Endometrium (tissue), 2 donors: Measurements from ENCODE around the gene TMEM184B.

Experiments used
- FAIRE-seq: peaks from 2 replicates; lab custom pipeline; 2012; peaks lifted over from hg19 to GRCh38; lab: Jason Lieb, UNC
- donor health status: control.
- donor health status: control.

Gene TMEM184B

DNA sequence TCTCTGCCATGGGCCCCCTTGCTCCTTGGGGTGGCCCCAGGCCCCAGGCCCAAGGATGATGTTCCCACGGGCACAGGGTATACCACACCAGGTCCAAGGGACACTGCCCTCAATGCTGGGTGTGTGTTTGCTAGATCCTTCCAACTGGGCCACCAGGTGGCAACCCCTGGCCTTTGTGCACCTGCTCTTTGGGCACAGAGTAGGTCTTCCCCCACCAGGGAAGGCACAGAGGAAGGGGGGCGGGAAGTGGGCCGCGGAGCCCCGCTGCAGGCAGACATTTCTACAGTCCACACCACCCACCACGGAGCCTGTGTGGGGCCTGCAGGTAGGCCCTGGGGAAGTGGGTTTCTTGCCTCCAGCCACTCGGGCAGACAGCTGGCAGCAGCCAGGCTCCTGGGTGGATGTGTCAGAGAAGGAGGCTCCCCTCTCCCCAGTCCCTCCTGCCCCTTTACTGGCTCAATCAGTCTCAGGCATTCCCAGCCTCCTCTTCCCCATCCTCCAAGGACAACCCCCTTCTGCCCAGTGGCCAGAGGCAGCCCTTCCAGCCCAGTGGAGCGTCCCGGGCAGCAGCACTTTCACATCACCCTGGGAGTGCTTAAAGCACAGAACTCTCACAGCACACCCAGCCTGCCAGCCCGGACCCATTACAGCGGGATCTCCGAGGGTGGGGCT is 49.4 kb downstream of the TMEM184B start:
- FAIRE-seq = no peak

DNA sequence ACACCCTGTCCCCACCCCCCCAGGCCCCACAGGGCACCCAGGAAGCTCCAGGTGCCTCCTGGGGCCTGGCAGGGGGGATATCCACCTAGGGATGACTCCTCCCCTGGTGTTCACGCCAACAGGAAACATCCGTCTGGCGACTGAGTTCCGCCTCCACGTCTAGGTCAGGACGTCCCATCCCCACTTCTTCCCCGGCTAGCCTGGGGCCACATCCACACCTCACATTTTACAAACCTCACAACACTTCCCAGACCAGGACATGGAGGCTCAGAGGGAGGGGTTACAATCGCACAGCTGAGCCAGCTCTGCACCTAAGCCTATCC is 50.1 kb downstream of the TMEM184B start:
- FAIRE-seq = no peak

DNA sequence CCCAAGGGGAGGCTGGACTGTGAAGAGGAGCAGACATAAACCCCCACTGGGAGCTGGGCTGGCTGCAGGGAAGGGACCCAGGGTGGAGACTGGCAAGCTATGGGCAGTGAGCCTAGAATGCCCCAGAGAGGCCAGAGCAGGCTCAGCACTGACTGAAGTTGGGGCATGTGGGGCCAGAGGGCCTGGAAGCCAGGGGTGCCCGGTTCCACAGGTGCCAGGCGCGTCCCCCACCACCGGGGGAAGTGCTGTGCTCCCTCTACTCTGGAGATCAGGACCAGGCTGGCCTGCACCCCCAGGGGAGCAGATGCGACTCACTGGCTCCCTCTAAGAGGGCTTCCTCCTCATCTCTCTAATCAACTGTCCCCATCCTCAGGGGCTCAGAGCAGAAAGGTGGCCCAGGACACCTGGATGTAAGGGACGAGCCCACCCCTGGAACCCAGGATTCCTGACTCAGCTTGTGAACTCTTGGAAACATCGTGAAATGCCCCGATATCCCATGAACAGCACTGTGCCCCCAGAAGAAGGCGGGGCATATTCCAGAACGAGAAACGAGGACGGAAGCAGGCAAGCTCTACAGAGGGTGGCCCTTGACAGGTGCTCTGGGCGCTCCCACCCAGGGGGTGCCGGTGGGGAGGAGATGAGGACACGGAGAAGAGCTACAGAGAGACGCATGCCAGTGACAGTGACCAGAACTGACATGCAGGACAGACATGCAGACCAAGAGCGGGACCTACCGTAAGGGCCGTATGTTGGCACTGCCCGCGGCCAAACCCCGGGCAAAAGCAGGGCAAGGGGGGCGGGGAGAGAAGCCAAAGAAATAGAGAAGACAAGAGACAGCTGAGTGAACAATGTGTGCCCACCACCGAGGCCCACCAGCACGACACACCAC is 50.7 kb downstream of the TMEM184B start:
- FAIRE-seq = no peak

DNA sequence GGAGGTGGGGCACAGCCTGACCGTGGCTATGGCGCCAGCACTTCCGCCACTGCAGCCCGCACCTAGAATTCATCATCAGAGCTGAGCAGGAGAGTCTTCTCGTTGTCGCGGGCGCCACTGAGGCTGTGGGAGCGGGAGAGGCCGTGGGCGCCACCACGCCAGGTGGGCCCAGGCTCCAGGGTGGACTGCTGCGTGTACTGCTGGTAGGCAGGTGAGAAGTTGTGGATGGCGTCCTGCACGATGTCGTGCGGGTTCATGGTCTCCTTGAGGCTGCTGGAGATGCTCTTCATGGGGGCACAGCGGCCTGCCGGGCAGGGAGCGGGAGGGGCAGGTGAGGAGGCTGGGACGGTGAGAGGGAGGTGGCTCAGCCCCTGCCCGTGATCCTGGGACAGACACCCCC is 51.4 kb downstream of the TMEM184B start:
- FAIRE-seq = no peak

DNA sequence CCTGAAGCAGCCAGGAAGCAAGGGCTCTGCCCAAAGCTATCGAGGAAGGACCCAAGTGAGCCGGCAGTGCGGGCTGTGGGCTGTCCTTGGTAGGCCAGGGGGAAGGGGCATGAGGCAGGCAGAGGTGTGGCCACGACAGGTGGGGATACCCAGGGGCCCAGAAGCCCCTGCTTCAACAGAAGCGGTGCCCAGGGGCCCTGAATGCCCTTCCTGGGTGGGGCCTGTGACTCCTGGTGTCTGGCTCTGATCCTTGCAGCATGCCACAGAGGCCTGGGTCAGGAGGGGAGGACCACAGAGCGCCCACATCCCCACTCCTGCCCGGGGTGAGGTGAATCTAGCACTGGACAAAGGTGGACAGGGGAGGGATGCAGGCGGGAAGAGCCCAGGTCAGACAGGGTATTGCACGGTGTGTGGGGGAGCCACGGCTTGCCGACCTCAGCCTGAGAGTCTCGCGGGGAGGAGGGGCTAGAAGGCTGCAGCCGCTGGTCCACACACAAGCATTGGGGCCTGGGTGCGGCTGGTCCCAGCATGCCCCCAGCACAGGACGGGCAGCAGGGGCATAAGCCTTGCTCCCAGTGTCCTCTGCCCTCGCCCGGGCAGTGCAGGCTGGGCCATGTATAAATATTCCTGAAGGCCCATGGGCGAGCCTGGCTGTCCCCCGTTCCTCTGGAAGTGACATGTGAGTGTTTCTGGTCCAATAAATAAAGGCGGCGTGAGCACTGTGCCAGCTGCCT is 52.0 kb downstream of the TMEM184B start:
- no peak for FAIRE-seq

DNA sequence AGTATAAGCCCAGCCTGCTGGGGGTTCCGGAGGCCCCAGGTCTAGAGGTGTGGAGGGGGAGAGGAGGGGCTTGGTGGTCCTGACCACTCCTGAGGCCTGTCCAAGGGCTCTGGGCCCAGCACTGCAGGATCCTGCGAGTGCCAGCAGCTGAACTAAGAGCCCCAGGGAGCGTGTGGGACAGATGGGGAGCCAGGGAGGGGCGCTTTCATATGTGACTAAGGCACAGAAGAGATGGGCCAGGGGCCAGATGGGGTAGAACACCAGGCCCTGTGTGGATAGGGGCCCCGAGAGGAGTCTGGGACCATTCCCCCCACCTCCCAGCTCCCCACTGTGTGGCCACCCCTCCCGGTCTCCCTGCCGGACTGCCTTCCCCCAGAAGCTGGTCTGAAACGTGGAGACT is 52.6 kb downstream of the TMEM184B start:
- no peak for FAIRE-seq

DNA sequence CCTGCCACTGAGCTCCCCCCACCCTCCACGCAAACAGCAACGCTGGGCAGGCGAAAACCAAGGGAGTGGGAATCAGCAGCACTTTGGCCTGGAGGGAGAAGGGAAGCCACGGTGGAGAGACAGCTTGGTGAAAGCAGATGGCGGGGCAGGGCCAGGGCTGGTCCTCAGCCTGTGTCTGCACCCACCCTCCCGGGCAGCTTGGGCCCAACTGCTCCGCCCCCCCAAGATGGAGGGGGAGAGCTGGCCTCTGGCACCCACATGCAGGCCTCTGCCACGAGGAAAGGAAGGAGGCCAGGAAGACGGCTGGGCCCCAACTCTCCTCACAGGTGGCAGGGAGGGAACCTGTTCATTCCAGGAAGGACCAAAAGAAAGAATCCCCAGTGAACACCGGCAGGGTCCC is 53.2 kb downstream of the TMEM184B start:
- FAIRE-seq = no peak

DNA sequence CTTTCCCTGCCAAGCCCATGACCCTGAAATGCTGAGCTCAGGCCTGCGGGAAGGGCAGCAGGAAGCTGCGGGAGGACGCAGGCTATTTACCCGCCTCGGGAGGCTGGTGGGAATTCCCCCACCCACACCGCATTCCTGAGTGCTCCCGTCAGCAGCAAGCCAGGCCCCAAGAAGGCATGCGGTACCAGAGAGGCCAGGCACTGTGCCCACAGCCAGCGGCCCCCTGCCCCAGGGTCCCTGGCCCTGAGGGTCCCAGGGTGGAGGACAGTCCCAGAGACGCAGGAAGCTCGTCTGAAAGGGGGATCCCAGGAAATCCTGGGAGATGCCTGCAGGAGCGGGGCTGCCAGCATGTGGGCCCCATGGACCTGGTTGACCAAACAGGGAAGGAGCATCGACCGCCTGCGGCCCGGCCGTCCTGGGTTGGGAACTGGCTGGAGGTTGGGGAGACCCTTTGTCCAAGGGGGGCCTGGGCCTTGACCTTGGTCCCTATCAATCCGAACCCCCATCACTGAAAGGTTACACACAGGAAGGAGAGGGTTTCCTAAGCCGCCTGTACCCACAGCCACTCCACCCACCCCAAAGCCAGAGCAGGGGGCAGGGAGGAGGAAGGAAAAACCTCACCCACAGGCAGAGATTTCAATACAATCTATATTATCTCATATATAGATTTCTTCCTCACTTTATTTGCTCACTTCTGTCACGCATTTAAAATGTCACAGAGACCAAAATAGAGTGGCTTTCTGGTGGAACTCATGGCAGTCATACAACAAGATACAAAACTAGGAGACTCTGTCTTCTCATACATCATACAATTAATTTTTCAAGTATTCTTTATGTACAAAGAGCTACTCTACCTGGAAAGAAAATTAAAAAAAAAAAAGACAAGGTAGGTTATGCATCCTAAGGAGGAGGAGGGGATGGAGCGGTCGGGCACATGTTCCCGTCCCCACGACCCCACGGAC is 53.9 kb downstream of the TMEM184B start:
- no peak for FAIRE-seq

DNA sequence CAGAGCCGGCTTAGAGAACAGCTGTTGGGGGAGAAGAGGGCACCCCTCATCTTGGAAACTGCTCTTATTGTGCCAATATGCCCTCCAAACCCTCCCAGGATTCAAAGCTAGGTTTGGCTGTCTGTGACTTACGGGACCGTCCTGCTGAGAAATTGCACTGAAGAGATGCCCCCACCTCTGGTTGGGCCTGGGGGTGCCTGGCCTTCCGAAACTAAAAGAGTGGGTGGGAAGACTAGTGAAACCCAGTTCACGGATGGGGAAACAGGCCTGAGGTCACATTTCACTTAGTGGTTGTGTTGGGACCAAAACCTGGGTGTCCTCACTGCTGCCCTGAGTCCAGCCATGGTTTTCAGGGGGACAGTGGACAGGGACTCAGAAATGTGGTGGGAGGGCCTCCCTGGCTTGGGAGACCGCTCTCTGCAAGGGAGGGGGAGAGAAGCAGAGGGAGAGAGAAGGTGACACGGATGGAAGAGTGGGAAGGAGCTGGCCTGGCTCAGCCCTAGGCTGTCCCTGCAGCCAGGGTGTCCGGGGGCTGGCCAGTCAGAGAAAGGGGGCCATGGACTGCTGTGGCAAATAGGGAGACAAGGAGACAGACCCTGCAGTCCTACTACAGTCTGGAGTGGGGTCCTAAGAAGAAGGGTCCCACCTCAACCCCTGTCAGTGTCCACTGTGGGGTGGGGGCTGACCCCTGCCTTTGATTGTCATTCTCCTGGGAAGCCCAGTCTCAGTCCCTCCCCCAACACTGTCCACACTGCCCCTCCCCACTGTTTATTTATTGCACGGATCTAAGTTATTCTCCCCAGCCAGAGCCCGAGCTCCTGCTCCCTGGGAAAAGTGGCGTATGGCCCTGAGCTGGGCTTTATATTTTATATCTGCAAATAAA is 57.4 kb downstream of the TMEM184B start:
- FAIRE-seq = no peak

DNA sequence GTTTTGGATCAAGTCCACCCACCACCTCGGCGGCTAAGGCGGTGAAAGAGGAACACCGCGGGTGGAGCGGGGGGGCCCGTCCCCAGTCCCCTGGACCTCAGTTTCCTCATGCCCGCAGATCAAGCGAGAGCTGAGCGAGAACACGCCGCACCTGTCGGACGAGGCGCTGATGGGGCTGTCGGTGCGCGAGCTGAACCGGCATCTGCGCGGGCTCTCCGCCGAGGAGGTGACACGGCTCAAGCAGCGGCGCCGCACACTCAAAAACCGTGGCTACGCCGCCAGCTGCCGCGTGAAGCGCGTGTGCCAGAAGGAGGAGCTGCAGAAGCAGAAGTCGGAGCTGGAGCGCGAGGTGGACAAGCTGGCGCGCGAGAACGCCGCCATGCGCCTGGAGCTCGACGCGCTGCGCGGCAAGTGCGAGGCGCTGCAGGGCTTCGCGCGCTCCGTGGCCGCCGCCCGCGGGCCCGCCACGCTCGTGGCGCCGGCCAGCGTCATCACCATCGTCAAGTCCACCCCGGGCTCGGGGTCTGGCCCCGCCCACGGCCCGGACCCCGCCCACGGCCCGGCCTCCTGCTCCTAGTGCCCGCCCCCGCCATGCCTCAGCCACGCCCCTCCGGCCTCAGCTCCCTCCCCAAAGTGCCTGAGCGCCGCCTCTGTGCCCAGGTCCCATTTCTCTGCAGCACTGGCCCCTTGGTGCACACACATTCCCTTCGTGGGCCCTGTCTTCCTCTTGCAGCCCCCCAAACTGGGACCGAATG is 58.3 kb downstream of the TMEM184B start:
- no peak for FAIRE-seq

DNA sequence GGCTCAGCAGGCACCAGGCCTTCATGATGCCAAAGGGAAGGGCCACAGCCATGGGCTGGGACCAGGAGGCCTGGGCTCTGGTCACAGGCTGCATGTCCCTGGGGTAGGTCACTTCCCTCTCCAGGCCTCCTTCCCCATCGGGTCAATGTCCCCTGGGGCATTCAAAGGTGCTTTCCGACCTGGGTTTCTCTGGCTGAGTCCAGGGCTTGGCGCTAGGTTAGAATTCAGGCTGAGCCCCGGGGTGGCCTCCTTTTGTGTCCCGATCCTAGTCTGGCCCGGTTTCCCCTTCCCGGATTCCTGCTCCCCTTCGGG is 58.9 kb downstream of the TMEM184B start:
- FAIRE-seq = no peak

DNA sequence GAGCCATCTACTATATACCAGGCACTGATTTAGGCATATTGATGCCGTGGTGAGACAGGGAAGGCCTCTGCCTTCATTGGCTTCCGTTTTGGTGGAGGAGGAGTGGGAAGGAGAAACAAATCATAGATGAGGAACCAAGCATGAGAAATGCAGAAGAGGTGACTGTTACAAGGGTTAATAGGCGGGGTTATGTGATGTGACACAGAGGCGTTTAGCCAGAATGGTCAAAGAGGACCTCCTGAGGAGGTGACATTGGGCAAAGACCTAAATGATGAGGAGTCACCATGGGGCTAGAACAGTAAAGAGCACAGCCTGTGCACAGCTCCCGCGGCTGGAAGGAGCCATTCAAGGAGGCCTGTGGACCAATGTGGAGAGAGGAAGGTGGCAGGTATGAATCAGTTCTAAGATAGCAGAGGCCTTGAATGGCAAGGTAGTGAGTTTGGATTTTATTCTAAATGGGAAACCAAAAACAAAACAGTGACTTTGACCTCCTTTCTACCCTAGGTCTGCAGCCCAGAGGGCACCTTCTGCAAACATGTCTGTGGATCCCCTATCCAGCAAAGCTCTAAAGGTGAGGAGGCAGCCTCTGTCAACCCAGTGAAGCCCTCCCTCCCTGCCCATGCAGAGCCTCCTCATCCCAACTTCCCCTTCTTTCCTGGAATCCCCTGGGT is 59.4 kb downstream of the TMEM184B start:
- no peak for FAIRE-seq

DNA sequence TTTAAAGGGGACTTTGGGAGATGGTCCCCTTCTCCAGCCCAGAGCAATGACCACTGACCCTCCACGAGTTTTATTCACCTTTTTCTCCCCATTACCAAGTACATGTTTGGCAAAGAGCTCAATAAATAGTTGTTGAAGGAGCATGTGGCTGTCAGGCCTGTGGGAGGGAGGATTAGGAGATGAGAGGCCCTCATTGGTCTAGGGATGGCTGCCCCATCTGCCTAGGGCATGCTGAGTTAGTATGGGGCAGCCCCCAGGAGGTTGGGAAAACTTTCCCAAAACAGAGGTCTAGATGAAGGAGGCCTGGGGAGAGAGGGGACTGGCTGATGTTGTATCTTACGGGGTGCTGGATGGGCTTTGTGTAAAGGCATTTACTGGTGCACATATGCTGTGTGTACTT is 60.4 kb downstream of the TMEM184B start:
- FAIRE-seq = no peak

DNA sequence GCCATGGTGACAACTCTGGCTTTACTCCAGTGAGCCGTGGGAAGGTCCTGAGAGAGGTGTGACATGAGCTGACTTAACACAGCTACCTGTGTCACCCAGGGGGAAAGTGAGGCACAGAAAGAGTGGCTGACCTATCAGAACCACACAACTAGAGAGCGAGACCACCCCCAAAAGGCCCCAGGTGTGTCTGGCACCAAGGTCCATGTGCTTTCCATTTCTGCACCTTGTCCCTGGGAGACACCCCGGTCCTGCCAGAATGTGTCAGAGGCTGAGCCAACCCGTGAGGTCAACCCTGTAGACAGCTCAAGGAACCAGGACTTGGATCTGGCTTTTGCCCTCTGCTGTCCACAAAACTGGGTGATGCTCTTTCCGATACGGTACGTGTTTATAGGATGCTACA is 61.3 kb downstream of the TMEM184B start:
- no peak for FAIRE-seq

DNA sequence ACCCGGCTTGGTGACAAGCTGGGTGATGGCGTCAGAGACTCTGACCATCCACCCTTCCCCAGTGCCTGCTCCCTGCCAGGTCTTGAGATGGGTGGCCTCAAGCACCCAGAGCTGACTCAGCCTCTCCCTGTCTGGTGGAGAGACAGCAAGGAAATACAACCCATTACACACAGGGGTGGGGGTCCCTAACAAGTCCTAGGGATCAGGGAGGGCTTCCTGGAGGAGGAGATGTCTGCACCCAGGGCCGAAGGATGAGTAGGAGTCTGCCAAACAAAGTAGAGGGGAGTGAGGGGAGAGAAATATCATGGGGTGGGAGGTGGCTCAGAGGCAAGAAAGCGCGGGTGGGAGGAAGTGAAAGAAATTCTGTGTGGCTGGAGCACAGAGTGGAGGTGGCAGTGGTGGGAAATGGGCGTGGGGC is 64.2 kb downstream of the TMEM184B start:
- no peak for FAIRE-seq

DNA sequence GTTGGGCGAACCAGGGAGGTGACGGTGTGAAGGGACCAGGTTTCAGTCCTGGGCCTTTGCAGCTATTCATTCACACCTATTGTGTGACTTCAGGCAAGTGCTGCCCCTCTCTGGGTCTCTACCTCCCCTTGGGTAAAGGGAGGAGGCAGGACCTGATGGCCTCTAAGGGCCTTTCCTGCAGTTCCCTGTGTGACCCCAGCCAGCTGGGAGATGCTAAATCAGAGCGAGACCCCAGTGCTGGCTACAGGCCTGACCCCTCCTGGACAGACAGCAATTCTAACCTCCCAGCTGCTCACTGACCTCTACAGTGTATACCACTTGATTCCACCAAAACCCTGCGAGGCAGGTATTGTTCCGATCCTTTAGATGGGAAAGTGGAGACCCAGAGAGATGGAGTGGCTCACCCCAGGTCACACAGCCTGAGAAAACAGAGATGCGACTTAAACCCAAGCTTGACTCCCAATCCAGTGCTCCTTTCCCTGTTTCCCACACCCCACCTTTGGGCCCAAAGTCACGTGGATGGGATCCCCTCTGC is 64.8 kb downstream of the TMEM184B start:
- FAIRE-seq = no peak

DNA sequence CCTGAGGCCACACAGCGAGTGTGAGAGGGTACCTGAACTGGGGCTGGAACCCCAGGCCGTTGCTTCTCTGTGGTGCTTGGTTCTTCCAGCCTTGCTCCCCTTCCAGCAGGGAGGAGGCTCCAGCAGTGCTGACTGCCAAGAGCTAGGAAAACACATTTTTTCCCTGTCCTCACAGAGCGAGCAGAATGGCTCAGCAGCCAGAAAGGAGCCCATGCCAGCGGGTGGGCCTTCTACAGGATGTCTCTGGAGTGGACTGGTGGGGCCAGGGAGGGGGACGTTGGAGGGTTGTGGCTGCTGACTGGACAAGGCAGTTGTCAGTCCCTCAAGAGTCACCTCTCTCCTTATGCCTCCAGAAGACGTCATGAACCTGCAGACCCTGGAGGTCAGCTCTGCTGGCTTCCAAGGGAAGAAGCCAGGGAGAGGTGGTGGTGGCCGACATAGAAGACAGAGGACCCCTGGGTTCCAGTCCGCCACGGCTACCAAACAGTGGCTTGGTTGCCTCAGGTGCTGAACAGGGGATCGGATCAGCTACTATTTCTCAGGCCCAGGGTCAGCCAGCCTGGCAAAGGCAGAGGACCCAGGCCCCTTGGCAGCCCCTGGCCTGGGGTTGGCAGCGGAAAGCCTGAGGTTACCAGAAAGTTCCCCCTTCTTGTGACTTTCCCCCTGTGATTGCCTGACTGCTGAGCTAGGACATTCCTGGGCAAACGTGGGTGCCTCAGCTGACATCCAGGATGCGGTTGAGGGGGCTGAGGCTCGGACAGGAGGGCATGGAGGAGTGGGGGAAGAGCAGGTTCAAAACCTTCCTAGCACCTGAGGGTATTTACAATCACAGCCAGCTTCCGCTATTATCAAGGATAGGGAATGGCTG is 67.3 kb downstream of the TMEM184B start:
- no peak for FAIRE-seq

DNA sequence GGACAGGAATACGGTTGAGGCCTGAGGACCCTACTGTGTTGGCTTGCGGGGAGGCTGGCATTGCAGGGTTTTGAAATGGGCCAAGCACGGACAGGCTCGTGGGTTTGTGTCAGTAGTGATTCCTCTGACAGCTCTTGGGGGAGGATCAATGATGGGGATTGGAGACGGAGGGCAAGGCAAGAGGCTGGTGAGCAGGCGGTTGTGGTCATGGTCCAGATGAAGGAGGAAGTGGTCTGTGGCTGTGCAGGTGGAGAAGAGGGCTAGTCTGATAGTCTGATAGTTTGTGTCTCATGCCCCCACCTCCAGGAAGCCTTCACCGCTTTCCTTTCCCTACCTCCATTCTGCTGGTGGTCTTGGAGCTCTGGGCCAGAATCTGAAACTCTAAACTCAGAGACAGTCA is 68.0 kb downstream of the TMEM184B start:
- FAIRE-seq = no peak
